ENCODE results near the gene ZBTB48.
A peak's percentile ranks its signal among the peaks of the same experiment; 100 is the strongest.

Gene ZBTB48

DNA sequence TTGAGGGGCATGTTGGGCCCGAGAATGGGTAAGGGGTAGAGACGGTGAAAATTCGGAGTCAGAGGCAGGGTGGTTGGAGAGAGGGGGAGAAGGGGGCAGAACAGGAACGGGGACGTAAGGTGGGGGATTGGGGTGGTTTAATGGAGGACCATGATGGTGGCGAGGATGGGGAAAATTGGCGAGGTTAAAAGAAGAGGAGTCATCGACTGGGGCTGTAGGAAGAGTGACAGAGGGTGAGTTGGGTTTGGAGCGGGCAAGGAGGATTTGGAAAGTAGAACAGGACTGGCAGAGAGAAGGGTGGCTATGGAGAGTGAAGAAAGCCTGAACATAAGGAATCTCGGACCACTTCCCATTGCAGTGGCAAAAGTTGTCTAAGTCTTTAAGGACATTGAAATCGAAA lies 10.8 kb upstream of the ZBTB48 start:
- H3K27me3 ChIP-seq (replicated peaks; ENCODE audit: insufficient read depth, low read length), result peaks cover 56% of the 10 kb centered on the region
- no peaks in the 10 kb centered on the region for H3K9me2 ChIP-seq (replicated peaks; ENCODE audit: insufficient read depth, low read length)
- no peaks in the 10 kb centered on the region for H3K9me3 ChIP-seq (replicated peaks; ENCODE audit: insufficient read depth, low read length)
- H3F3A ChIP-seq (ENCODE audit: insufficient read depth, low read length), result no peaks in the 10 kb centered on the region
- no peaks in the 10 kb centered on the region for H3K4me1 ChIP-seq (ENCODE audit: low read length)
- no peak overlapping the region for H3K9ac ChIP-seq (ENCODE audit: low read length)
- DNase-seq, result no peak
- TF ChIP-seq CTCF (IDR thresholded peaks at IDR 0.05; ENCODE audit: low read length) (no peak), EZH2phosphoT487 (IDR thresholded peaks at IDR 0.05; ENCODE audit: low read length) (no peak), EZH2 (optimal IDR thresholded peaks at IDR 0.05; ENCODE audit: low read depth, low read length) (no peak)
- no peak overlapping the region for H3K27ac ChIP-seq (ENCODE audit: low read length)
- H3K36me3 ChIP-seq (replicated peaks; ENCODE audit: insufficient read depth, low read length), result no peaks in the 10 kb centered on the region
- no peak overlapping the region for H2AFZ ChIP-seq (ENCODE audit: low read length)
- no peaks in the 10 kb centered on the region for H4K20me1 ChIP-seq (ENCODE audit: insufficient read depth, low read length)
- H3K4me2 ChIP-seq (ENCODE audit: low read depth, low read length), result peak overlapping the region; percentile 32; the same call in 1 of the 2 replicates
- H3K79me2 ChIP-seq (ENCODE audit: low read length), result no peaks in the 10 kb centered on the region
- peak overlapping the region; percentile 23; the same call in 1 of the 2 replicates for H3K4me3 ChIP-seq (ENCODE audit: low read length)

- no peak for DNase-seq
- TF ChIP-seq EZH2phosphoT487 (IDR thresholded peaks at IDR 0.05; ENCODE audit: low read length) (no peak), CTCF (IDR thresholded peaks at IDR 0.05; ENCODE audit: low read length) (no peak), EZH2 (optimal IDR thresholded peaks at IDR 0.05; ENCODE audit: low read depth, low read length) (no peak)
- Histone ChIP-seq H3K36me3 (replicated peaks; ENCODE audit: insufficient read depth, low read length) (no peaks in the 10 kb centered on the region), H4K20me1 (ENCODE audit: insufficient read depth, low read length) (no peaks in the 10 kb centered on the region), H3K9ac (ENCODE audit: low read length) (no peak overlapping the region), H3K4me1 (ENCODE audit: low read length) (no peaks in the 10 kb centered on the region), H3K27me3 (replicated peaks; ENCODE audit: insufficient read depth, low read length) (peaks cover 45% of the 10 kb centered on the region), H3F3A (ENCODE audit: insufficient read depth, low read length) (no peaks in the 10 kb centered on the region), H3K4me3 (ENCODE audit: low read length) (no peak overlapping the region), H3K79me2 (ENCODE audit: low read length) (no peaks in the 10 kb centered on the region), H3K4me2 (ENCODE audit: low read depth, low read length) (no peak overlapping the region), H3K9me3 (replicated peaks; ENCODE audit: insufficient read depth, low read length) (no peaks in the 10 kb centered on the region), H3K27ac (ENCODE audit: low read length) (no peak overlapping the region), H3K9me2 (replicated peaks; ENCODE audit: insufficient read depth, low read length) (no peaks in the 10 kb centered on the region), H2AFZ (ENCODE audit: low read length) (no peak overlapping the region)
Measured at GRCh38 chr1:6570100-6570499, 9.7 kb upstream of the ZBTB48 start.

DNA sequence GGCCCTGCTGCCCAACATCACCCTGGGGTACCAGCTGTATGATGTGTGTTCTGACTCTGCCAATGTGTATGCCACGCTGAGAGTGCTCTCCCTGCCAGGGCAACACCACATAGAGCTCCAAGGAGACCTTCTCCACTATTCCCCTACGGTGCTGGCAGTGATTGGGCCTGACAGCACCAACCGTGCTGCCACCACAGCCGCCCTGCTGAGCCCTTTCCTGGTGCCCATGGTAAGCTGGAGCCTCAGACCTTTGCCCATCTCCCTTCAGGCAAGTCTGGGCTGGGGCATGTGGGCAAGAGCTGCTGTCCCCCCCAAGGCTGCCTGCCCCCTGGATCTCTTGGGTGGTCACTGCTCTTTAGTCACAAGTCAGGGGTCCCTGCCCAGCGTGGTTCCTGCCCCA lies 8.8 kb upstream of the ZBTB48 start:
- Histone ChIP-seq H3K4me2 (ENCODE audit: low read depth, low read length) (no peak overlapping the region), H3K4me3 (ENCODE audit: low read length) (no peak overlapping the region), H3K9me2 (replicated peaks; ENCODE audit: insufficient read depth, low read length) (no peaks in the 10 kb centered on the region), H3K4me1 (ENCODE audit: low read length) (no peaks in the 10 kb centered on the region), H3K36me3 (replicated peaks; ENCODE audit: insufficient read depth, low read length) (no peaks in the 10 kb centered on the region), H3K27me3 (replicated peaks; ENCODE audit: insufficient read depth, low read length) (peaks cover 36% of the 10 kb centered on the region), H3K9me3 (replicated peaks; ENCODE audit: insufficient read depth, low read length) (no peaks in the 10 kb centered on the region), H3K79me2 (ENCODE audit: low read length) (no peaks in the 10 kb centered on the region), H4K20me1 (ENCODE audit: insufficient read depth, low read length) (no peaks in the 10 kb centered on the region), H2AFZ (ENCODE audit: low read length) (no peak overlapping the region), H3K27ac (ENCODE audit: low read length) (no peak overlapping the region), H3F3A (ENCODE audit: insufficient read depth, low read length) (no peaks in the 10 kb centered on the region), H3K9ac (ENCODE audit: low read length) (no peak overlapping the region)
- no peak for DNase-seq
- no peak for TF ChIP-seq EZH2phosphoT487 (IDR thresholded peaks at IDR 0.05; ENCODE audit: low read length)
- no peak for TF ChIP-seq EZH2 (optimal IDR thresholded peaks at IDR 0.05; ENCODE audit: low read depth, low read length)
- TF ChIP-seq CTCF (IDR thresholded peaks at IDR 0.05; ENCODE audit: low read length), result no peak

Data from MM.1S (cell line).